Measurements from ENCODE around the gene FGF9.

- TF ChIP-seq POLR2A (IDR thresholded peaks at IDR 0.05; ENCODE audit: low read length) (no peak), GATA1 (IDR thresholded peaks at IDR 0.05; ENCODE audit: low read depth, low read length) (no peak)
Observed at GRCh38 chr13:21736926-21737325, 66.1 kb downstream of the FGF9 start.

Measured in erythroblast (primary cell).